Testis (tissue), 3 donors: ENCODE results near the gene PFKL. TPM values are rescaled to one million over a fixed set of nuclear protein-coding genes. Genes with fewer than 3 reads are reported as not detected.

Source experiments
- DNase-seq: peaks from one replicate; pipeline ENCODE4 v3.0.0-alpha.2; 2019
- H3K27ac ChIP-seq, 2 donors: fragments of 200-600 bp; sonication (generic); one replicate each; pipeline ENCODE4 v1.5.1; 2019
- H3K27me3 ChIP-seq: fragments of 200-600 bp; sonication (generic); one replicate; pipeline ENCODE4 v1.5.1; 2019
- H3K36me3 ChIP-seq: fragments of 200-600 bp; sonication (generic); one replicate; pipeline ENCODE4 v1.5.1; 2017; ENCODE audit warnings: low read depth; ENCODE audit errors: missing control alignments
- H3K4me1 ChIP-seq: fragments of 200-600 bp; sonication (generic); one replicate; pipeline ENCODE4 v1.5.1; 2019
- H3K4me3 ChIP-seq, 2 donors: fragments of 200-600 bp; sonication (generic); one replicate each; pipeline ENCODE4 v1.5.1; 2017 to 2019
- H3K9me3 ChIP-seq: fragments of 200-600 bp; sonication (generic); one replicate; pipeline ENCODE4 v1.5.1; 2017
- CTCF ChIP-seq, 3 experiments: fragments of 450-650 bp in 2 of 3; fragments of 200-600 bp in 1 of 3; sonication (generic) in 1 of 3; IDR thresholded peaks; one replicate each; pipeline ENCODE4 v1.5.1; 2016 to 2019; ENCODE audit warnings: antibody characterized with exemption in 3 of 3, mild to moderate bottlenecking in 2 of 3, moderate library complexity in 1 of 3
- POLR2A ChIP-seq: fragments of 450-650 bp; IDR thresholded peaks from one replicate; pipeline ENCODE4 v1.6.1; 2017; ENCODE audit warnings: antibody characterized with exemption, mild to moderate bottlenecking, moderate library complexity
- WGBS, 2 donors: methylation state at CpG; one replicate each; pipeline ENCODE4 v1.1.5; 2018; 5-methylcytosine and 5-hydroxymethylcytosine counted together
- intact Hi-C: fragments of 100-400 bp; cut with DNase I; formaldehyde crosslinking; loops from one replicate; pipeline ENCODE4 v1.15.1; 2023; ENCODE audit warnings: low total_unique reads
- polyA plus RNA-seq: library from polyadenylated mRNA; stranded (reverse); fragments of 350-450 nt; fragmentation: Illumina TruSeq; extraction: RNeasy Lipid Tissue Mini Kit (QIAGEN cat#74804); gene quantifications from one replicate; pipeline ENCODE4 v1.2.3, GENCODE V29; 2014; ENCODE audit warnings: low read depth, low replicate concordance; ENCODE audit not compliant: insufficient read depth
- total RNA-seq, 2 donors: library from RNA; depleted of rRNA; stranded (reverse); fragments of >200 nt; gene quantifications; one replicate each; pipeline ENCODE4 v1.2.3, GENCODE V29; 2016

Gene PFKL
- total and polyA plus RNA-seq, 3 donors from 2014 or later: 132 to 298 (median 213) TPM

- WGBS, 2 donors: 49 to 62% methylated on average over 15 to 21 of the region's 21 CpGs
- TF ChIP-seq CTCF (IDR thresholded peaks at IDR 0.05): no peak
- TF ChIP-seq POLR2A: no peak
- Histone ChIP-seq H3K27ac (no peak within 1 kb of the TSS), H3K27me3 (no peaks in the 10 kb centered on the region), H3K4me1 (no peaks in the 10 kb centered on the region), H3K9me3 (no peaks in the 10 kb centered on the region), H3K36me3 (no peaks in the 10 kb centered on the region), H3K4me3 (no peak within 1 kb of the TSS)
- intact Hi-C loops: no loop called here
- DNase-seq: no peak
Measured at GRCh38 chr21:44353191-44353970, 53.5 kb downstream of the PFKL start, which contains the start of gene TRPM2. TRPM2 (plus strand) TSS chr21:44353621; CDS start chr21:44353701, 80 bp downstream.

GRCh38 chr21:44354001-44354405 lies 54.1 kb downstream of the PFKL start:
- Histone ChIP-seq H3K27me3 (no peaks in the 10 kb centered on the region), H3K36me3 (no peaks in the 10 kb centered on the region), H3K4me1 (no peaks in the 10 kb centered on the region), H3K9me3 (no peaks in the 10 kb centered on the region), H3K4me3 (no peak overlapping the region), H3K27ac (no peak overlapping the region)
- intact Hi-C loops: no loop called here
- TF ChIP-seq CTCF (IDR thresholded peaks at IDR 0.05): no peak
- 72 to 84% methylated on average over 8 of the region's 8 CpGs for WGBS, 2 donors
- no peak for DNase-seq

GRCh38 chr21:44354775-44355771 lies 55.2 kb downstream of the PFKL start:
- intact Hi-C loops: no loop called here
- H3K9me3 ChIP-seq: no peaks in the 10 kb centered on the region
- H3K36me3 ChIP-seq: no peaks in the 10 kb centered on the region
- no peaks in the 10 kb centered on the region for H3K4me1 ChIP-seq
- no peak overlapping the region for H3K4me3 ChIP-seq
- TF ChIP-seq POLR2A (no peak), CTCF (IDR thresholded peaks at IDR 0.05) (no peak)
- no peak overlapping the region for H3K27ac ChIP-seq
- DNase-seq: no peak
- H3K27me3 ChIP-seq: no peaks in the 10 kb centered on the region
- WGBS, 2 donors: 86% methylated on average over 19 to 24 of the region's 24 CpGs

GRCh38 chr21:44356160-44356559 lies 56.3 kb downstream of the PFKL start:
- Histone ChIP-seq H3K27ac (no peak overlapping the region), H3K4me3 (no peak overlapping the region), H3K36me3 (no peaks in the 10 kb centered on the region), H3K9me3 (no peaks in the 10 kb centered on the region), H3K4me1 (no peaks in the 10 kb centered on the region), H3K27me3 (no peaks in the 10 kb centered on the region)
- TF ChIP-seq POLR2A: no peak
- TF ChIP-seq CTCF (IDR thresholded peaks at IDR 0.05): no peak
- WGBS, 2 donors: 83 to 91% methylated on average over 11 of the region's 11 CpGs
- no peak for DNase-seq
- intact Hi-C loops: no loop called here
